Daoy (cell line): Measurements from ENCODE around the gene PACC1. TPM values are rescaled to one million over a fixed set of nuclear protein-coding genes. Genes with fewer than 3 reads are reported as not detected.
"Not testable (repeated sequence)": the region's sequence is repeated elsewhere in the genome, so short reads cannot be mapped to it uniquely, and the experiment has no call there.

Source experiments
- DNase-seq: peaks from one replicate; pipeline ENCODE4 v3.0.0-alpha.2; 2015; ENCODE audit warnings: low read depth
- total RNA-seq: library from RNA; depleted of rRNA; stranded (reverse); fragments of >200 nt; shearing (Covaris generic); gene quantifications from 2 replicates; pipeline ENCODE4 v1.2.3, GENCODE V29; 2014

PACC1 gene
- total RNA-seq, 1 experiment from 2014 or later: 25.7 TPM

DNA sequence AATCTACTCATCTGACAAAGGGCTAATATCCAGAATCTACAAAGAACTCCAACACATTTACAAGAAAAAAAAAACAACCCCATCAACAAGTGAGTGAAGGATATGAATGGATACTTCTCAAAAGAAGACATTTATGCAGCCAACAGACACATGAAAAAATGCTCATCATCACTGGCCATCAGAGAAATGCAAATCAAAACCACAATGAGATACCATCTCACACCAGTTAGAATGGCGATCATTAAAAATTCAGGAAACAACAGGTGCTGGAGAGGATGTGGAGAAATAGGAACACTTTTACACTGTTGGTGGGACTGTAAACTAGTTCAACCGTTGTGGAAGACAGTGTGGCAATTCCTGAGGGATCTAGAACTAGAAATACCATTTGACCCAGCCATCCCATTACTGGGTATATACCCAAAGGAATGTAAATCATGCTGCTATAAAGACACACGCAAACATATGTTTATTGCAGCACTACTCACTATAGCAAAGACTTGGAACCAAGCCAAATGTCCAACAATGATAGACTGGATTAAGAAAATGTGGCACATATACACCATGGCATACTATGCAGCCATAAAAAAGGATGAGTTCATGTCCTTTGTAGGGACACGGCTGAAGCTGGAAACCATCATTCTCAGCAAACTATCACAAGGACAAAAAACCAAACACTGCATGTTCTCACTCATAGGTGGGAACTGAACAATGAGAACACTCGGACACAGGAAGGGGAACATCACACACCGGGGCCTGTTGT, 18.8 kb downstream of the PACC1 start:
- DNase-seq: not testable (repeated sequence)

DNA sequence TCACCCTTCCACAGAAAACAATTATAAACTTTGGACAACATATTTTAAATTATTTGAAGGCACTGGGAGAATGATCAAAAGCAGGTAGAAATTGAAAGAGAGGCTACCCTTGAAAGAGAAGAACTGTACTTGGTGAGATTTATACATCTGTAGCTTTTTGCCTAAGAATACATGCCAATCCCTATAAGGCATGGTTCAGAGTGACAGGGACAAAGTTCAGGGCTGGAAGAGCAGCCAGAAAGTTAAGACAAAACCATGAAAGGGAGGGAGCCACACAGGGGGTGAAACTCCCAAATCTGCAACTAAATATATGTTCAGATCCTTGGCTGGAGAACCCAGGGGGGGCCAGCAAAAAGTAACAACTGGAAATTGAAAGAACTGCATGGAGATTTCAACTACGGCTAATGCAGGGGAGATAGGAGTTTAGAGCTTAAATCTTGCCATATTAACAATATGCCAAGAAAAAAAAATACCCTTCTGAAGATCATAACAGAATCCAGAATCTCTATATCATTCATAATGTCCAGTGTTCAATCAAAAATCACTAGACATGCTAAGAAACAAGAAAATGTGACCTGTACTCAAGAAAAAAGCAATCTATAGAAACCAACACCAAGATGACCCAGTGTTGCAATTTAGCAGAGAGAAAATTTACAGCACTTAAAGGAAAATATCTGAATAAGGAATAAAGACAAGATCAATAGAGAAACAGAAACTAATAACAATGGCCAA, 25.5 kb downstream of the PACC1 start:
- no peak for DNase-seq

DNA sequence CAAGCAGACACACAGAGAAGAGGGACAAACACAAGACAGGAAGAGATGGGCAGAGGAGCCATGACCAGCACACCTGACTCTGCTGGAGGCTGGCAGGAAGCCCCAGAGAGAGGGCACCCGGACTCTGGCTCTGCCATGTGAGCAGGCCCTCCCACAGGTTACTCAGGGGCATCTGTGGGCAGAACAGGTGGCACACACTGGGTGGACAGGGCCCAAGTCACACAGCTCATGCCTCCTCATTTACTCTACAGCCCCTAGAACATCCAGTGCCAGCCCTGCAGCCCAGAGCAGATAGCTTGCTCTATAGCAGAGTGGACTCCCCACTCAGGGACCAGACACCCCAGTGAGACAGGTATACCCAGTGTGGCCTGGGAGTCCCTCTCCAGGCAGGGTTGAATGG, 28.7 kb downstream of the PACC1 start:
- DNase-seq: no peak

DNA sequence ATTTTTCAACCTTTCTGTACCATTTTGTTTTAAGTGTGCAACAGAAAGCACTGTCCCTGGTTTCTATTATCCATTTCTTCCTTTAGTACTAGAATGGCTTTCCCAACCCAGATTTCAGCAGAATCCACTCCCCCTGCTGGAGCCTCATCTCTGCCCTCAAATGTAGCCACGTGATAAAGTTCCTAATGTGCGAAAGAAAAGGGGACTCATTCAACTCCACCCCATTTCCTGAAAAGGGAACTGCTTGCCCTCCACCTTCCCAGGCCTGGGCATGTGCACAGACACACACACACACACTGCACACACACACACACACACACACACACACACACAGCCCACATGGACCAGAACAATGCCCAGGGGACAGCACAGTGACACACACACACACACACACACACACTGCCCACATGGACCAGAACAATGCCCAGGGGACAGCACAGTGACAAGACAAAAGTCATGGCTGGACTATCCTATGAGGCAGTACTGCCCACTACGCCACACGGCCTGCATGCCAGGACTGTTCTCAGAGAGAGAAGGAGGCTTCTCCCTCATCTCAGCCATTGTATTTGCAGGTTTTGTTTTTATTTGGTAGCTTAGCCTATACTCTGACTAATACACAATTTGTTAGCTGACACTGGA, 33.2 kb downstream of the PACC1 start:
- no peak for DNase-seq

DNA sequence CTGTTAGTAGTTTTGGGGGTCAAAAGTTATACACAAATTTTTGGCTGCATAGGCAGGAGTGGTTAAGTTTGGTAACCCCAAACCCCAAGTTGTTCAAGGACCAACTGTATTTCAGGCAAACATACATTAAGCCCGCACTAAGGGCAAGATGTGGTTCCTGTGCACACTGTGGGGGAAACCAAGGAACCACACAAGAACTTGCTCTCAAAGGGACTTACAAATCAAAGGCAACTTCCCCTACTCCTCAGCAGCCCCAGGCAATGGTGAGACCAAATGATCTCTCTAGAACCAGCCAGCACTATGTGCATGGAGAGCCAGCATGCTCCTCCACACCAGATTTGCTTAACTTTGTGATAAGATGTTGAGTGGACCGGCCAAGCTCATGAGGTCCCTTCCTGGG, 35.3 kb downstream of the PACC1 start:
- DNase-seq: no peak

DNA sequence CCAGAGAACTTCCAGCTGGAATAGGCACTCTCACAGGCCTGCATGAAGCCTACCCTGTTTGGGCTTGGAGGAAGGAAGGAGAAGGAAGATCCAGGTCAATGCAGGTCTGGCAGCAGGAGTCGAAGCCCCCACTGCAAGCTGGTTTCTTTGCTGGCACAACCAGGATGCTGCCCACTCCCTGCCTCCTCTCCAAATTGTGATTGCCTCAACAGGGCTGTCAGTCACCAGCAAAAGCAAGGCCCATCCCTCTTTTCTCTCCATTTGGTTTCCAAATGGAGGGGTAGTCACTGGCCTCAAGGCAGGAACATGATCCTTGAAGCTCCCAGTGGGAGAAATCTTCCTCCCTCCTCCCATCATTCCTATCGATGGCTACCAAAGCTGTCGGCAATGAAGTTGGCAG, 37.0 kb downstream of the PACC1 start:
- no peak for DNase-seq

DNA sequence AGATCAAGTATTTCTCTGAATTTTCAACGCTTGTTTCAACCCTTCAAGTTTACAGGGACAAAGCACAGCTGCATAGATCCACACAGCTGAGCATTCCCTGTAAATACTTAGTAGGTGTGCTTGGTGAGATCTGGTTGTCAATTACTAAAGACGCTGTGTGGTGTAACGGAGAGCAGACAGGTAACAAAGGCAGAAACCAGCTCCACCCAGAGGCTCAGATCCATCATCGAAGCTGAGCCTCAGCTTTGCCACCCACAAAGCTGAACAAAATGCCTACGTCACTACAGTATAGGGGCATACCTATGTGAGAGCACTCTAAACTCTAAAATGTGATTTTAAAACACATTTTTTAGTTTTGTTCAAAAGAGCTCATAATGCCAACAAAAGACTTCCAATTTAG, 38.7 kb downstream of the PACC1 start:
- DNase-seq: no peak

DNA sequence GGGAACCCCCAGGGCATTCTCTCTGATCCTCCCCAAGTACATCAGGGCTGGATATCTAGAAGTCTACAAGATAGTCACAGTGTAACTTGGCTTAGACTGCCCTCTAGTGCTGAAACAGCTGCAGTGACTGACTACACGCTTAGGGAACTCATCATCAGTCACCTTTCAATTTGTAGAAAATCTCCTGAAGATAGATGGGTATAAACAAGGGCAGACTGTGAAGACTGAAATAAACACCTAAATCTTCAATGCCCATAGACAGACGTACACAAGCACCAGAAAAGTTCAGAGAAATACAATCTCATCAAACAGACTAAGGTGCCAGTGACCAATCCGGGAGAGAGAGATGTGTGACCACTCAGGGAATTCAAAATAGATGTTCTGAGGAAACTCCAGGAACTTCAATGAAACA, 46.6 kb downstream of the PACC1 start:
- DNase-seq: peak; percentile 58

DNA sequence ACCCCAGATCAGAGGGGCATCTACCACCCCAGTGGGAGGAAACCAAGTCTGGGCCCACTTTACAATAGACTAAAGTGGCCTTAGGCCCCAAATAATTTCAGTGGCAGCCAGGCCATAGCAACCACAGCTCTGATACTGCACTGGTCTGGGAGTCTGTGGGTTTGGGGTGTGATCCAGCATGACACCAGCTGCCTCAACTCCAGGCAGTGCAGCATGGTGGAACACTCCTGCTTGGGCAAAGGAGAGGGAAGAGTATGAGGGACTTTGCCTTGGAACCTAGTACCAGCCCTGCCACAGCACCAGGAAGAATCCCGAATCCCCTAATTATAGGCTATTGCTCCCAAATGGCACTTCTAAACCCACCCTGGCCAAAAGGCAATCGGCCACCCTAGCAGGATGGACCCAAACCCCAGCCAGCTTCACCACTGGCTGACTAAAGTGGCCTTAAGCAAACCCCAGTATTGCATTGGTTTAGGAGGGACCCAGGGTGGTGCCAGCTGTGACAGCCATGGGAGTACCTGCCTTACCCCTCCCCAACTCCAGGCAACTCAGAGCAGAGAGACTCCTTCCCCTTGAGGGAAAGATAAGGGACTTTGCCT, 47.1 kb downstream of the PACC1 start:
- no peak for DNase-seq

DNA sequence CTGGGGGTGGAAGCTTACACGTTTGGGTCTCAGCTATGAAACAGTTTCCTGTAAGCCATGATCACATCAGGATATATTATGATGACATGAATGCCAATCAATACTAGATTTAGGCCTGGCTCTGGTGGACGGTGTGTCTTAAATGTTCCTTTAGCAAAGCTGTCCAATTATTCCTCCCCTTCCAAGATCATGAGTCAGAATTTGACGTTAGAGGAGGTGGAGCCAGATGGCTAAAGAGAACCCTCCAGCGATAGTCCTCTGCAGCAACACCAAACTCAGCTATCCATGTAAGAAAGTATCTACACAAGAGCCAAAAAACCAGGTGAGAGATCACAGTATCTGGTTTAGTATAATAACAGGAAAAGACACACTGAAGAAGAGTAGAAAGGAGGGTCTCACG, 47.8 kb downstream of the PACC1 start:
- DNase-seq: no peak

DNA sequence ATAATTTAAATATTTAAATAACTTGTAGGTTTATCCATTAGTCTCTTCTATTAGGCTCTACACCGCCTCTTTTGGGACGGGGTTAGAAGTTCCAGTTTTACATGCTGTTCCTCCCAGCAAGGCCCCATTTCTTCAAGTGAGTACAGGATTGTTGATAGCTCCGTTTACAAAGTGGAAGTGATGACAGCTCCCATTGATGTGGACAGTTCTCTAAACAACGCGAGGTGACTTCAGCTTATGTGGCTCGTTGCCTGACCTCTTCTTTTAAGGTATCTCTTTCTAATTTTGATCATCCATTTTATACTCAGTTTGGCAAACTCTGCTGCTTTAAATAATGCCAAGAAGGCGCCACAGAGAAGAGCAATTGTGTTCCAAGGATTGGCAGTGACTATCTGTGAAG, 49.7 kb downstream of the PACC1 start:
- DNase-seq: no peak

DNA sequence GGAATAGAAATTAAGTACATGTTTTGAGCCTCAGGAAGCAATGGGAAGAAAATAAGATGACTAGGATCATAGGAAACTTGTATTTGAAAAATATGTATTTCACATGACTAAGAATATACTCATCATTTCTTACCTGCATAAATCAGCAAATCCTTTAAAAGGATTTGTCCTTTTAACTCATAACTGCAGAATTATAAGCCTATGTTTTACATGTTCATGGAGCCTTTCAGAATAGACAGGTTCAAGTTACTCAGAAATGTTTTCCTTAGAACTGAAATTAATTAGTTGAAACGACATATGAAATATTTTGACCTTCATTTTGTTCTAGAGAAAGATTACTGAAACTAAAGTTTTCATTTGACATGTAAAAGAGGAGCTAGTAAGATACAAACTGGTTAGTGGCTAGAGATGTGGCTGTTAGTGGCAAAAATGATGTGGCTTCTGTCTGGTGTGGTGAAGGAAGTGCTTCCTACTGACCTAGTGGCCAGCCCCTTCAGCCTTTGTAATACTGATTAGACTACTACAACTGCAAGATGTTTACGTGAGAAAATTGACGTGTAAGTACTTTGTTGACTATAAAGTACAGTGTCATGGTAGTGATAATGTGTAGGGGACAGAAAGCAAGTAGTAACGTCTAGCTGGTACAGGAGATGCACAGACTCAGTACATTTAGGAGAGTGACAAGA, 54.7 kb downstream of the PACC1 start:
- DNase-seq: no peak

DNA sequence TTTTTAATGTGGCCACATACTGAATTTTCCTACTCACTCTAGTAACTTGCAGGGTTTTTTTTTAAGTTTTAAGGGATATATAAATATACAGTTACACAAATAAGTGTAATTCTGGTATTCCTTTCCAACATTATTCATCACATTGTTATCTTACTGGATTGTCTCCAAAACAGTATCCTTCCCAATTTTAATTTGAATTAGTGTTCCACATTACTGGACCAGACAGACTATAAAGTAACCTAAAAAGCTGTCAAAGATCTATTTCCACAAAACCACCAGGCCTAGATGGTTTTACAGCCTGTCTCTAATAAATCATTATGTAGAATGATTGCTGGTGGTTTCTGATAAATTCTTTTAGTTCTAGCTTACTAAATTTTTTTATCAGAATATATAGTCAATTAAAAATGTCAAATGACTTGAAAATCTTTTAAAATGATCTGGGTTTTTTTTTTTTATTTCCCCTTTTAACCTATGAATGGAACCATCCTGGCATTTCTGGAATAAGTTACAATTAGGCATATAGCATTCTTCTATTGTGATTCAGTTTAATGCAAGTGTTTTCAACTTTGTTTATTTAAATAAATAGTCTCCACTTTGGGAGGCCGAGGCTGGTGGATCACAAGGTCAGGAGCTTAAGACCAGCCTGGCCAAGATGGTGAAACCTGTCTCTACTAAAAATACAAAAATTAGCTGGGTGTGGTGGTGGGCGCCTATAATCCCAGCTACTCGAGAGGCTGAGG, 59.3 kb downstream of the PACC1 start:
- no peak for DNase-seq

DNA sequence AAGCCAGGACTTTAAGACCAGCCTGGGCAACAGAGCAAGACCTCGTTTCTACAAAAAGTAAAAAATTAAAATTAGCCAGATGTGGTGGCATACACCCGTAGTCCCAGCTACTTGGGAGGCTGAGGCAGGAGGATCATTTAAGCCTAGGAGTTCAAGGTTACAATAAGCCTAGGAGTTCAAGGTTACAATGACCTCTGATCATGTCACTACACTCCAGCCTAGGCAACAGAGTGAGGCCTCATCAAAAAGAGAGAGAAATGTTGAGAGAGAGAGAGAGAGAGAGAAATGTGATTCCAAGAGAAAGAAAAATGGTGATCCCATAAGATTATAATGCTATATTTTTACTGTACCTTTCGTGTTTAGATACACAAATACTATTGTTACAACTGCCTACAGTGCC, 60.2 kb downstream of the PACC1 start:
- DNase-seq: no peak

DNA sequence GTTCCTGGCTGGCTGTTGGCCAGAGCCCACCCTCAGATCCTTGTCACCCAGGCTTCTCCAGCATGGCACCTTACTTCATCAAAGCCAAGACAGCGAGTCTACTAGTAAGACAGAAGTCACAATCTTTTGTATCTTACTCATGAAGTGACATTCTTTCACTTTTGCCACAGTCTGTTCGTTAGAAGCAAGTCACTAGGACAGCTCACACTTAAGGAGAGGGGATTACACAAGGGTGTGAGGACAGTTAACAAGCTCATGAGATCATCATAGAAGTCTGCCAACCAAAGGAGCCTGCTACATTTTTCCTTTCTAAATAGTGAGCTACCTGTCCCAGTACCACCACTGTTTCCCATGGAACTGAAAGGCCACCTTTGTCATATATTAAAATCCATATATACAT, 61.5 kb downstream of the PACC1 start:
- DNase-seq: no peak

DNA sequence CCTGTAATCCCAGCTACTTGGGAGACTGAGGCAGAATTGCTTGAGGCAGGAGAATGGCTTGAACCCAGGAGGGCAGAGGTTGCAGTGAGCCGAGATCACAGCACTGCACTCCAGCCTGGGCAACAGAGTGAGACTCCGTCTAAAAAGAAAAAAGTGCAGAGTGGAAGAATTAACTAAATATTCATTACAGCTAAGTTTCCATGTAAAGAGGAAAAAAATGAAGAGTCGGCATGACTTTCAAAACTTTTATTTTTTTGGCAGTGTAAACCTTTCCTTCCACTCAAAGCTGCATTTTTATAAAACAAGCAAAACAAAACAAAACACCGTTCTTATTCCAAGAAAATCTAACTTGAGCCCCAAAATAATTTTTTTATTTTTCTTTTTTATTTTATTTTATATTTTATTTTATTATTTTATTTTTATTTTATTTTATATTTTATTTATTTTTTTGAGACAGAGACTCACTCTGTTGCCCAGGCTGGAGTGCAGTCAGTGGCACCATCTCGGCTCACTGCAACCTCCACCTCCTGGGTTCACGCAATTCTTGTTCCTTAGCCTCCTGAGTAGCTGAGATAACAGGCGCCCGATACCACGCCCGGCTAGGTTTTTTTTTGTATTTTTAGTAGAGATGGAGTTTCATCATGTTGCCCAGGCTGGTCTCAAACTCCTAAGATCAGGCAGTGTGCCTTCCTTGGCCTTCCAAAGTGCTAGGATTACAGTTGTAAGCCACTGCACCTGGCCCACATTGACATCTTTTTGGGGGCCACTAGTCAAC, 62.9 kb downstream of the PACC1 start:
- no peak for DNase-seq

DNA sequence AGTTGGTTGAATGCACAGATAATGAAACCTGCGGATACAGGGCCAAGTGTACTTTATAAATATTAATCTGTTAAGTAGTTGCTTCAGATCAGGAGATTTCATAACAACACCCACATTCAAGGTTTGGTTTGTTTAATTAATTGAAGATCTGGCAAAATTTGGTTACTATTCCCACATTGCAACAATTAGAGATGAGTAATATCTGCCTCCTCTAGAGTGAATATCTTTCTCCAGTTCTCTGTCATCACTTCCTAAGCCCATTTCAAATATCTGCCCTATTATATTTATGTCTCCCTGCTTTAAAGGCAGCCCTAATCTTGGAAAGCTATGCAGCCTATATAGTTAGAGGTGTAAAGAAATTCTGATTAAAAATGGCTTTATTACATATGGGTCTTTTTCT, 68.1 kb downstream of the PACC1 start:
- no peak for DNase-seq

DNA sequence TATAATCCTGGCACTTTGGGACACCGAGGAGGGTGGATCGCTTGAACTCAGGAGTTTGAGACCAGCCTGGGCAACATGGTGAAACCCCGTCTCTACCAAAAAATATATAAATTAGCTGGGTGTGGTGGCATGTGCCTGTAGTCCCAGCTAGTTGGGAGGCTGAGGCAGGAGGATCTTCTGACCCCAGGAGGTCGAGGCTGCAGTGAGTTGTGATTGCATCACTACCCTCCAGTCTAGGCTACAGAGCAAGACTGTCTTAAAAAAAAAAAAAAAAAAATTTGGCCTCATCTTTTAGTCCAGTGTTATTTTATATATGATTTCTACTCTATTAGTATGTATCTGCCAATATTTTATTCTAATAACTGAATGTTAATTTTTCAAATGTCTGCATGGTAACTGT, 69.8 kb downstream of the PACC1 start:
- DNase-seq: no peak

DNA sequence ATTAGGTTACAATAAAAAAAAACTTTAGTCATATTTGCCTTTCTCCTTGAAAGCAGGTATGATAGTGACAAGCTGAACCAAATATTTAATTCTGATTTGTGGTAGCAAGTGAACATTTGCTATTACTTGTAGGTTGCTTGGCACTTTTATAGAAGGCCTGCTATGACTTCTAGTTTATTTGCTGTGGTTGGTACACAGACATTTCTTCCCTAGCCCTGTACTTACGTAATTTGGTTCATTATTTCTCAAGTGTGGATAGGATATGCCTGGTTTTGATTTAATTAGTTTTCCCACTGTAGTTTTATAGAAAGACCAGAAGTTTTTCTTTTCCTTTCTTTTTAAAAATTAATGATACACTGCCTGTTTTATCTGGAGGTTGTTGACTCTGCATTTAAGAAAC, 73.6 kb downstream of the PACC1 start:
- no peak for DNase-seq

DNA sequence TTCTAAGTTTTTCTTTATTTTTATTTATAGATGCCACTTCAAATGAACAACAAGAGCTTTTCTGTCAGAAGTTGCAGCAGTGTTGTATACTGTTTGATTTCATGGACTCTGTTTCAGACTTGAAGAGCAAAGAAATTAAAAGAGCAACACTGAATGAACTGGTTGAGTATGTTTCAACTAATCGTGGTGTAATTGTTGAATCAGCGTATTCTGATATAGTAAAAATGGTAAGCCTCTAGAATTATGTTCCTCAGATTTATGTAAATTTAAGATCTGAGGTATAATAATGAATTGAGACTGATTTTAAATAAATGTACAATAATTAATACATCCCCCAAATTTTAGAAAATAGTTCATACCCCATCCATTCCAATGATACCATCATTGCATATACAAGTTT, 85.6 kb downstream of the PACC1 start:
- no peak for DNase-seq

DNA sequence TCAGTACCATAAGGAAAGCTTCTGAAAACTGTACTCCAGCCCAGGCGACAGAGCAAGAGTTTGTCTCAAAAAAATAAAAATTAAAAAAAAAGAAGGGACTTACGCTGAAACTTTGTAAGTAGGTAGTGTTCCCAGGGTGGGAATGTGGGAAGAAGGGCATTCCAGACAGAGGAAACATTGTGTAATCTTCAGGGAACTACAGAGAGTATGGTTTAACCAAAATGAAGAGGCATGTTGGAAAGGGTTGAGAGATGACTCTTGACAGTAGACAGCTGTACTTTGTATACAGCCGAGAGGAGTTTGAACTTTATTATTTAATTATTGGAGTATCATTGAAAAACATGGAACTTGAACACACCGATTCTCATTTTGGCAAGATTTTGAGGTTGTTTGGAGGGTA, 86.4 kb downstream of the PACC1 start:
- DNase-seq: no peak
